ENCODE data around the gene CHST8.

CHST8 gene

DNA sequence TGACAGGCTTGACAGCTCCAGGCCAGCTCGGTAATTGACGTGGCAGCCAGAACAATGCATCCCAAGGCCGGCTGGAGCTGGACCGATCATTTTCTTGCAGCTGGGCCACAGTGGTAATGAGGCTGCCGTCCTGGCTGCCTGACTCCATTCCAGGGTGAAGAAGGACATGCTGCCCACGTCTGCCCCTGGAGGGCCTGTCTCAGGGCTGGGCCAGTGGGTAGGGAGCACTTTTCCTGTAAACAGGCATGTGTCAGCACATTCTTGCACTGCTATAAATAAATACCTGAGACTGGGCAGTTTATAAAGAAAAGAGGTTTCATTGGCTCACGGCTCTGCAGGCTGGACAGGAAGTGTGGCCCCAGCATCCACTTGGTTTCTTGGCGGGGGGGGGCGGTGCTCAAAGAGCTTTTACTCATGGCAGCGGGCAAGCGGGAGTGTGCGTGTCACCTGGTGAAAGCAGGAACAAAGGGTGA, 136.8 kb downstream of the CHST8 start:
- no peak overlapping the region for H3K4me3 ChIP-seq (ENCODE audit: low read depth, low read length)
- no peaks in the 10 kb centered on the region for H3K27me3 ChIP-seq (ENCODE audit: control insufficient read depth, insufficient read depth, low read length)
- no peaks in the 10 kb centered on the region for H3K36me3 ChIP-seq (ENCODE audit: control insufficient read depth, insufficient read depth, low read length)
- no peaks in the 10 kb centered on the region for H3K4me1 ChIP-seq (ENCODE audit: control insufficient read depth, insufficient read depth, low read length)
- H3K9ac ChIP-seq (ENCODE audit: low read depth, low read length) = no peak overlapping the region
- H3K27ac ChIP-seq (ENCODE audit: low read depth, low read length) = no peak overlapping the region
- no peaks in the 10 kb centered on the region for H3K9me3 ChIP-seq (ENCODE audit: control insufficient read depth, insufficient read depth, low read length)

DNA sequence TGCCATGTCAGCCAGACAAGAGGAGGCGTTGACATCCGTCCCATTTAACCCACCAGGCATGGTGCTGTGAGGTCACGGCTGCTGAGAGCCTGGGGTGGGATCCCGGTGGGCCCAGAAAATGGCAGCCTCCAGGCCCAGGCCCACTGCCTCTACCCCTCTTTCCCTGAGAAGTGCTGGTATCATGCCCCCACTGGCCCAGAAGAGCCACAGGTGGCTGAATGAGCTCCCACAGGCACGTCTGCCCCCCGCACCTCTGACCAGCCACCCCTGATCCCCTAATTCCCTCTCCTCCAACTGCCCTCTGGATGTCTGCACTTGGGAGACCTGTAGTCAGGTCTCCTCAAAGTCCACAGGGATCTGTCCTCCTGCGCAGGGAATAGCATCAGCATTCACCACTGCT, 137.6 kb downstream of the CHST8 start:
- H3K9ac ChIP-seq (ENCODE audit: low read depth, low read length) = no peak overlapping the region
- H3K4me3 ChIP-seq (ENCODE audit: low read depth, low read length) = no peak overlapping the region
- no peaks in the 10 kb centered on the region for H3K27me3 ChIP-seq (ENCODE audit: control insufficient read depth, insufficient read depth, low read length)
- no peaks in the 10 kb centered on the region for H3K36me3 ChIP-seq (ENCODE audit: control insufficient read depth, insufficient read depth, low read length)
- H3K9me3 ChIP-seq (ENCODE audit: control insufficient read depth, insufficient read depth, low read length) = no peaks in the 10 kb centered on the region
- no peak overlapping the region for H3K27ac ChIP-seq (ENCODE audit: low read depth, low read length)
- no peaks in the 10 kb centered on the region for H3K4me1 ChIP-seq (ENCODE audit: control insufficient read depth, insufficient read depth, low read length)

DNA sequence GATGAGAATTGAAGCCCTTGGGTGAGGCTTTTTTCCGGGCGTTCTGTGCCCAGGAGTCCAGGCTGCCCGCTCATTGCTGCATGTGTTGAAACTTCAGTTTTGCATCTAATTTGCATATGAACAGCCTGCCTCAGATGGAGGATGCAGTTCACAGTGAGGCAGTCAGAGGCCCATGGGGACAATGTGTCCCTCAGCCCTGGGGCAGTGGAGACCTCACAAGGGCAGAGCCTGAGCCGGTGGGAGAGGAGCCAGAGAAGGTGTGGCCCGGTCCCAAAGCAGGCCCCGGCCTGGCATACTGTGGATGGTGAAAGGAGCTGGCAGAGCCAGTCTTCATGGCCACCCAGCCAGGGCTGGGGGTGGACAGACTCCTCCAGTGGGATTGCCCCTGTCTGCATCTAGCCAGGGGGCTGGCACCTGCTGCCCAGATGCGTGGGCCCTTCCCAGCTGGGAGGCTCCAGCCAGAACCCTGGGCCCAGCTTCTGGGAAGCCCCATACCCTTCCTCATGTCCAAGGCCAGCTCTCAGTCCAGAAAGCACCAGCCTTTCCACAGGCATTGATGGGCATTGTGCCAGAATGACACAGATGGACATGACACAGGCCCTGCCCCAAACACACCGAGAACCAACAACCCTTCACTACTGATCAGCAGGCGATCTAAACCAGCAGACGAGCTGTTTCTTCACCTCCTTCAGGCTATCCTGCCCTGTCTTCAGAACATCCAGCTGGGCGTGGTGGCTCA, 142.0 kb downstream of the CHST8 start:
- no peak overlapping the region for H3K9ac ChIP-seq (ENCODE audit: low read depth, low read length)
- no peaks in the 10 kb centered on the region for H3K9me3 ChIP-seq (ENCODE audit: control insufficient read depth, insufficient read depth, low read length)
- no peak overlapping the region for H3K27ac ChIP-seq (ENCODE audit: low read depth, low read length)
- no peaks in the 10 kb centered on the region for H3K36me3 ChIP-seq (ENCODE audit: control insufficient read depth, insufficient read depth, low read length)
- H3K4me1 ChIP-seq (ENCODE audit: control insufficient read depth, insufficient read depth, low read length) = no peaks in the 10 kb centered on the region
- H3K27me3 ChIP-seq (ENCODE audit: control insufficient read depth, insufficient read depth, low read length) = no peaks in the 10 kb centered on the region
- H3K4me3 ChIP-seq (ENCODE audit: low read depth, low read length) = no peak overlapping the region

DNA sequence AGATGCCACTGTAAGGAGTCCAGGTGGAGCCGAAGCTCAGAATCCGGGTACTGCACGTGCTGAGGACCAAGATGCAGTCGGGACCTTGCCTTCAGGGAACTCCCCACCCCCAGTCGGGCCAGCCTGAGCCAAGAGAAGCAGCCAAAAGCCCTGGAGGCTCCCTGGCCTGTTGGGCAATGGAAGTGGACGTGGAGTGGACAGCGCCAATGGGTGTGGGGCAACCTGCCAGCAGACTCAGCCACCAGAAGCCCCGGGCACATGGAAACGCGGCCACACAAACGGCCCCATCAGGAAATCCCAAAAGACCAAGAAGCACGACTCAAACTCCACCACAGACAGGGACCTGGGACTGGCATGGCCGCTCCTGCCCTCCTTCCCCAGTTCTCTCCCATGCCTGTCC, 144.9 kb downstream of the CHST8 start:
- Histone ChIP-seq H3K9me3 (ENCODE audit: control insufficient read depth, insufficient read depth, low read length) (no peaks in the 10 kb centered on the region), H3K4me1 (ENCODE audit: control insufficient read depth, insufficient read depth, low read length) (no peaks in the 10 kb centered on the region), H3K36me3 (ENCODE audit: control insufficient read depth, insufficient read depth, low read length) (no peaks in the 10 kb centered on the region), H3K27me3 (ENCODE audit: control insufficient read depth, insufficient read depth, low read length) (no peaks in the 10 kb centered on the region), H3K9ac (ENCODE audit: low read depth, low read length) (no peak overlapping the region), H3K27ac (ENCODE audit: low read depth, low read length) (no peak overlapping the region), H3K4me3 (ENCODE audit: low read depth, low read length) (no peak overlapping the region)

DNA sequence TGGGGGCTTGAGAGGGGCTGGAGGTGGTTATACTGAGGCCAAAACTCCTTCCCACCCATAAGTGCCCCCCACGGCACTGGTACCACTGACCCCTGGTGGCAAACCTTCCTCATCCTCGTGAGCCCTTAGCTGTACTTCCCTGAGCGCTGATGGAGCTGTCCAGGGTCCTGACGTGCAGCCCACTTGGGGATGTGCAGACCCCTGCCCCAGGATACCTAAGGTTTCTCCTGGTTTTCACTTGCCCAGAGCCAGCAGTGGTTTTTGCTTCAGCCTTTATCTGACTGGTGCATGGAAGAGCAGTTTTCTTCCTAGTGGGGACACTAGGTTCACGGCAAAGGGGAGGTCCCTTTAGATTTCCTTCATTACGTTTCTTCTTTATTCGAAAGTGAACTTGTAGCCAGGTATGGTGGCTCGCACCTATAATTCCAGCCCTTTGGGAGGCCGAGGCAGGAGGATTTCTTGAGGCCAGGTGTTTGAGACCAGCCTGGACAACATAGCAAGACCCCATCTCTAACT, 146.2 kb downstream of the CHST8 start:
- Histone ChIP-seq H3K27me3 (ENCODE audit: control insufficient read depth, insufficient read depth, low read length) (no peaks in the 10 kb centered on the region), H3K27ac (ENCODE audit: low read depth, low read length) (no peak overlapping the region)

DNA sequence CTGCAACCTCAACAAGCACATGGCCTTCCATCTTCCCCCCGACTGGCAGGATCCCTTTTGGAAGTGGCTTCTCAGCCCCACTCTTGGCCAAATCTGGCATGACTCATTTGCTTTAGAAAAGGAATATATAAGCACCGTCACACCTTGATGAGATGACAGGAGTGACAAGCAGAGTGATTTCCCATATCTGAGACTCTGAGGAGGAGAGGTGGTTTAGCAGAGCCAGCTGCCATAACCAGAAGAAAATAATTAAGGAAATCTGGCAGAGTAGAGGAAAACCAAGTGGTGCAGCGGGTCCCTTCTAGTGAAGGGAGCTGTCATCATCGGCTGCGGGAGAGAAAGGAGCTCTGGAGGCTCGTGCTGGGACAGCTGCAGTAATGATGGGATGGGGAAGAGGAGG, 147.5 kb downstream of the CHST8 start:
- no peak overlapping the region for H3K9ac ChIP-seq (ENCODE audit: low read depth, low read length)
- H3K27me3 ChIP-seq (ENCODE audit: control insufficient read depth, insufficient read depth, low read length) = no peaks in the 10 kb centered on the region
- H3K4me1 ChIP-seq (ENCODE audit: control insufficient read depth, insufficient read depth, low read length) = no peaks in the 10 kb centered on the region
- H3K9me3 ChIP-seq (ENCODE audit: control insufficient read depth, insufficient read depth, low read length) = no peaks in the 10 kb centered on the region
- no peak overlapping the region for H3K27ac ChIP-seq (ENCODE audit: low read depth, low read length)
- H3K36me3 ChIP-seq (ENCODE audit: control insufficient read depth, insufficient read depth, low read length) = no peaks in the 10 kb centered on the region
- no peak overlapping the region for H3K4me3 ChIP-seq (ENCODE audit: low read depth, low read length)

More for the DNA sequence above, 146.2 kb downstream of the CHST8 start:
- Histone ChIP-seq H3K36me3 (ENCODE audit: control insufficient read depth, insufficient read depth, low read length) (no peaks in the 10 kb centered on the region), H3K9ac (ENCODE audit: low read depth, low read length) (no peak overlapping the region), H3K4me3 (ENCODE audit: low read depth, low read length) (no peak overlapping the region), H3K9me3 (ENCODE audit: control insufficient read depth, insufficient read depth, low read length) (no peaks in the 10 kb centered on the region), H3K4me1 (ENCODE audit: control insufficient read depth, insufficient read depth, low read length) (no peaks in the 10 kb centered on the region)

DNA sequence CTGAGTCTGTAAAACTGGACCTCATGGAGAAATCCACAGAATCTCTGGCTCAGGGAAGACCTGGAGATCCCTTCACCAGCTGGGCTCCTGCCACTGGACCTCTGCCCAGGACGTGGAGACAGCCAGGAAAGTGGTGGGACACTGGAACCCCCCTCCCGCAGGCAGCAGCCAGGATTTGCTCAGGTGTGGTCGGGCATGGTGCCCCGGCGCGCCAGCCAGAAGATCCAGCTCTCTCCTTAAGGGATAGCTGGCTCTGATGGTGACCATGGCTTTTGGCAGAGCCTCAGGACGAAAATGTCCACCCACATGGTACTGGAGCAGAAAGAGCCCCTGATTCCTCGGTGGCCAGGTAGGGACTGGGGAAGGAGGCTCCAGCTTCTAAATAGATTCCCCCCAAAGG, 148.4 kb downstream of the CHST8 start:
- Histone ChIP-seq H3K9me3 (ENCODE audit: control insufficient read depth, insufficient read depth, low read length) (no peaks in the 10 kb centered on the region), H3K4me3 (ENCODE audit: low read depth, low read length) (no peak overlapping the region), H3K4me1 (ENCODE audit: control insufficient read depth, insufficient read depth, low read length) (no peaks in the 10 kb centered on the region), H3K27me3 (ENCODE audit: control insufficient read depth, insufficient read depth, low read length) (no peaks in the 10 kb centered on the region), H3K36me3 (ENCODE audit: control insufficient read depth, insufficient read depth, low read length) (no peaks in the 10 kb centered on the region), H3K9ac (ENCODE audit: low read depth, low read length) (no peak overlapping the region), H3K27ac (ENCODE audit: low read depth, low read length) (no peak overlapping the region)

DNA sequence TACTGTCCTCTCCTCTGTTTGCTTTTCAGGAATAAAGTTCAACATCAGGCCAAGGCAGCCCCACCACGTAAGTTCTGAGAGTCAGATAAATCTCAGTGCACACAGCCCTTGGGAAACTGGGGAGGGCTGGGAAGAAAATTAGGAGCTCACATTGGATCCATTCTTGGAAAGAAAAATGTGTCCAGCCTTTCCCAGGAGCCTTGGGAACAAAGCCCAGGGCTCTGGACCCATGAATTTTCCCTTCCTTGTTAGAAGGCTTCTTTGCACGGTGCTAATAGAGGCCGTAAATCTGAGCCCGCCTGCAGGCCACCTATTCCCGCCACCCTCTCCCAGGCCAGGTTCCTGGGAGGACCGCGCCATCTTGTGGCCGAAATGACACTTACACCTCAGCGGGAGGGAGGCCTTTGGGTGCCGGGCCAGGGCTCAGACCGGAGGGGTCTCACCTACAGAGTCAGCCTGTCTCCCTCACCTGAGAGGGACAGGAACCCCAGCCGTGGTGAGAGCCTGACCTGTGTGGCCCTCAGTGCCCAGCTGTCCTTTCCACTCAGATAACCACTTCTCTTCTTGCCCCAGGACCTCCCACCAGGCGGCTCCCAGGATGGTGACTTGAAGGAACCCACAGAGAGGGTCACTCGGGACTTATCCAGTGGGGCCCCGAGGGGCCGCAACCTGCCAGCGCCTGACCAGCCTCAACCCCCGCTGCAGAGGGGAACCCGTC, 149.8 kb downstream of the CHST8 start:
- no peaks in the 10 kb centered on the region for H3K36me3 ChIP-seq (ENCODE audit: control insufficient read depth, insufficient read depth, low read length)
- no peaks in the 10 kb centered on the region for H3K9me3 ChIP-seq (ENCODE audit: control insufficient read depth, insufficient read depth, low read length)
- H3K27ac ChIP-seq (ENCODE audit: low read depth, low read length) = no peak overlapping the region
- no peaks in the 10 kb centered on the region for H3K27me3 ChIP-seq (ENCODE audit: control insufficient read depth, insufficient read depth, low read length)
- H3K4me3 ChIP-seq (ENCODE audit: low read depth, low read length) = no peak overlapping the region
- H3K9ac ChIP-seq (ENCODE audit: low read depth, low read length) = no peak overlapping the region
- H3K4me1 ChIP-seq (ENCODE audit: control insufficient read depth, insufficient read depth, low read length) = no peaks in the 10 kb centered on the region

DNA sequence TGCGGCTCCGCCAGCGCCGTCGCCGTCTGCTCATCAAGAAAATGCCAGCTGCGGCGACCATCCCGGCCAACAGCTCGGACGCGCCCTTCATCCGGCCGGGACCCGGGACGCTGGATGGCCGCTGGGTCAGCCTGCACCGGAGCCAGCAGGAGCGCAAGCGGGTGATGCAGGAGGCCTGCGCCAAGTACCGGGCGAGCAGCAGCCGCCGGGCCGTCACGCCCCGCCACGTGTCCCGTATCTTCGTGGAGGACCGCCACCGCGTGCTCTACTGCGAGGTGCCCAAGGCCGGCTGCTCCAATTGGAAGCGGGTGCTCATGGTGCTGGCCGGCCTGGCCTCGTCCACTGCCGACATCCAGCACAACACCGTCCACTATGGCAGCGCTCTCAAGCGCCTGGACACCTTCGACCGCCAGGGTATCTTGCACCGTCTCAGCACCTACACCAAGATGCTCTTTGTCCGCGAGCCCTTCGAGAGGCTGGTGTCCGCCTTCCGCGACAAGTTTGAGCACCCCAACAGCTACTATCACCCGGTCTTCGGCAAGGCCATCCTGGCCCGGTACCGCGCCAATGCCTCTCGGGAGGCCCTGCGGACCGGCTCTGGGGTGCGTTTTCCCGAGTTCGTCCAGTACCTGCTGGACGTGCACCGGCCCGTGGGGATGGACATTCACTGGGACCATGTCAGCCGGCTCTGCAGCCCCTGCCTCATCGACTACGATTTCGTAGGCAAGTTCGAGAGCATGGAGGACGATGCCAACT, 150.5 kb downstream of the CHST8 start:
- no peaks in the 10 kb centered on the region for H3K4me1 ChIP-seq (ENCODE audit: control insufficient read depth, insufficient read depth, low read length)
- H3K4me3 ChIP-seq (ENCODE audit: low read depth, low read length) = no peak overlapping the region
- H3K9ac ChIP-seq (ENCODE audit: low read depth, low read length) = no peak overlapping the region
- H3K9me3 ChIP-seq (ENCODE audit: control insufficient read depth, insufficient read depth, low read length) = no peaks in the 10 kb centered on the region
- no peaks in the 10 kb centered on the region for H3K36me3 ChIP-seq (ENCODE audit: control insufficient read depth, insufficient read depth, low read length)
- H3K27me3 ChIP-seq (ENCODE audit: control insufficient read depth, insufficient read depth, low read length) = no peaks in the 10 kb centered on the region
- no peak overlapping the region for H3K27ac ChIP-seq (ENCODE audit: low read depth, low read length)

DNA sequence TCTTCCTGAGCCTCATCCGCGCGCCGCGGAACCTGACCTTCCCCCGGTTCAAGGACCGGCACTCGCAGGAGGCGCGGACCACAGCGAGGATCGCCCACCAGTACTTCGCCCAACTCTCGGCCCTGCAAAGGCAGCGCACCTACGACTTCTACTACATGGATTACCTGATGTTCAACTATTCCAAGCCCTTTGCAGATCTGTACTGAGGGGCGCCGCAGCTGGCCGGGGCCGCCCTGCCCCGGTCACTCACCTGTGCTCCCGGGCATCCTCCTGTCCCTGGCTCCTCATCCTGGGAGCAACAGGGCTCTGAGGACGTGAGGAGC, 151.1 kb downstream of the CHST8 start:
- Histone ChIP-seq H3K36me3 (ENCODE audit: control insufficient read depth, insufficient read depth, low read length) (no peaks in the 10 kb centered on the region), H3K4me1 (ENCODE audit: control insufficient read depth, insufficient read depth, low read length) (no peaks in the 10 kb centered on the region), H3K27ac (ENCODE audit: low read depth, low read length) (no peak overlapping the region), H3K4me3 (ENCODE audit: low read depth, low read length) (no peak overlapping the region), H3K9me3 (ENCODE audit: control insufficient read depth, insufficient read depth, low read length) (no peaks in the 10 kb centered on the region), H3K9ac (ENCODE audit: low read depth, low read length) (no peak overlapping the region), H3K27me3 (ENCODE audit: control insufficient read depth, insufficient read depth, low read length) (no peaks in the 10 kb centered on the region)

Data from HUES48 (cell line).